Measurements from ENCODE around the gene KCNJ9. TPM values are rescaled to one million over a fixed set of nuclear protein-coding genes. Genes with fewer than 3 reads are reported as not detected.

KCNJ9 gene
- total RNA-seq, 1 experiment from 2014 or later = 0.05 TPM

GRCh38 chr1:160105155-160105554, 23.8 kb downstream of the KCNJ9 start:
- DNase-seq (ENCODE audit: low read depth, low spot score) (no peak), ATAC-seq (no peak)
- H3K9ac ChIP-seq (ENCODE audit: low read length) = no peak overlapping the region
- POLR2A ChIA-PET = interaction anchor here (1.0 kb wide), 1 partner anchor 147 kb away, joined by 3 read pairs; no protein-coding TSS in a partner anchor
- CTCF ChIA-PET = interaction anchor here (1.0 to 3.2 kb wide), 5 partner anchors 19 to 311 kb away, joined by 3 to 27 read pairs (median 7); no protein-coding TSS in a partner anchor
- H3K4me3 ChIP-seq (replicated peaks in 1 of 2; ENCODE audit: low read depth in 1 of 2, low read length in 2 of 2) = no peak overlapping the region
- H3K36me3 ChIP-seq (ENCODE audit: control insufficient read depth in 1 of 2, insufficient read depth in 2 of 2, low read length in 2 of 2) = no peaks in the 10 kb centered on the region
- H3K9me2 ChIP-seq (ENCODE audit: insufficient read depth) = no peaks in the 10 kb centered on the region
- no peak overlapping the region for H3K27ac ChIP-seq (ENCODE audit: low read depth, low read length)
- BruUV-seq (replicated peaks) = no TSS peak
- TF ChIP-seq ZNF274 (IDR thresholded peaks at IDR 0.05; ENCODE audit: low read depth, low read length) (no peak), FOSL1 (IDR thresholded peaks at IDR 0.05; ENCODE audit: low read depth) (no peak), ZBTB33 (IDR thresholded peaks at IDR 0.05; ENCODE audit: extremely low read depth, insufficient replicate concordance, low read length) (no peak), ZFX (IDR thresholded peaks at IDR 0.05) (no peak), POLR2A (IDR thresholded peaks at IDR 0.05; ENCODE audit: borderline replicate concordance, extremely low read depth, insufficient read depth, insufficient read length) (no peak), EZH2phosphoT487 (IDR thresholded peaks at IDR 0.05; ENCODE audit: borderline replicate concordance) (no peak), MAX (IDR thresholded peaks at IDR 0.05) (no peak), CBX3 (IDR thresholded peaks at IDR 0.05; ENCODE audit: low read depth) (no peak), ELF1 (IDR thresholded peaks at IDR 0.05; ENCODE audit: borderline replicate concordance, low read depth) (no peak), CEBPB (IDR thresholded peaks at IDR 0.05; ENCODE audit: low read depth) (no peak), SRF (IDR thresholded peaks at IDR 0.05; ENCODE audit: low read depth) (no peak), SP1 (IDR thresholded peaks at IDR 0.05; ENCODE audit: low read depth) (no peak), YY1 (IDR thresholded peaks at IDR 0.05; ENCODE audit: extremely low read depth, insufficient replicate concordance, low read depth, low read length) (no peak), SIN3A (IDR thresholded peaks at IDR 0.05; ENCODE audit: low read depth) (no peak), EGR1 (IDR thresholded peaks at IDR 0.05; ENCODE audit: low read depth) (no peak), EZH2 (IDR thresholded peaks at IDR 0.05) (no peak), REST (IDR thresholded peaks at IDR 0.05; ENCODE audit: low read depth) (no peak), ATF3 (IDR thresholded peaks at IDR 0.05) (no peak), POLR2AphosphoS5 (IDR thresholded peaks at IDR 0.05; ENCODE audit: low read depth, low read length) (no peak), TCF7L2 (IDR thresholded peaks at IDR 0.05; ENCODE audit: borderline replicate concordance, extremely low read depth, insufficient read depth, insufficient read length) (no peak)
- H4K20me1 ChIP-seq (ENCODE audit: insufficient read depth) = no peaks in the 10 kb centered on the region
- RAD21 ChIA-PET (ENCODE audit: low non-redundant PET in 1 of 2, low total read pairs in 2 of 2, uncharacterized antibody in 2 of 2, unreplicated experiment in 2 of 2) = no interaction called here
- no peak overlapping the region for H3K4me2 ChIP-seq (ENCODE audit: low read length)
- no peaks in the 10 kb centered on the region for H3K27me3 ChIP-seq (ENCODE audit: insufficient read depth, low read length)
- H3K79me2 ChIP-seq (ENCODE audit: insufficient read depth, low read length) = no peaks in the 10 kb centered on the region
- intact Hi-C loops (cut with micrococcal nuclease) = no loop called here
- H2AFZ ChIP-seq (ENCODE audit: low read depth, low read length, poor library complexity, severe bottlenecking) = no peak overlapping the region
- H3K9me3 ChIP-seq (ENCODE audit: control insufficient read depth in 1 of 2, insufficient read depth in 1 of 2, low read depth in 1 of 2, low read length in 2 of 2) = no peaks in the 10 kb centered on the region
- peaks cover 5 to 26% of the 10 kb centered on the region in 2 experiments; a peak in 3 of 4 replicates for H3K4me1 ChIP-seq (ENCODE audit: control insufficient read depth in 1 of 2, insufficient read depth in 2 of 2, low read length in 2 of 2)
